Pancreas (tissue), 10 donors: ENCODE measurements around the gene SH3TC1. TPM values are rescaled to one million over a fixed set of nuclear protein-coding genes. Genes with fewer than 3 reads are reported as not detected.

Experiments
- ATAC-seq, 4 donors: fragments of 200-7000 bp; cut with Tn5 transposase; one replicate each; pipeline versions ENCODE4 v1.8.0 to v1.9.1; 2020; ENCODE audit warnings: mild to moderate bottlenecking in 4 of 4, moderate library complexity in 4 of 4
- DNase-seq, 6 donors: peaks; one replicate each; pipeline ENCODE4 v3.0.0-alpha.2; 2020
- FAIRE-seq: peaks from 2 replicates; lab custom pipeline; 2012; peaks lifted over from hg19 to GRCh38; lab: Jason Lieb, UNC
- H3K27ac ChIP-seq, 4 donors: fragments of 200-600 bp; sonication (generic); 1 replicate in 3 of 4; 2 replicates in 1 of 4; pipeline versions ENCODE4 v1.5.0 to v1.8.0; 2020
- H3K27me3 ChIP-seq, 4 donors: fragments of 200-600 bp; one replicate each; pipeline ENCODE4 v1.8.0; 2021
- H3K36me3 ChIP-seq, 3 donors: fragments of 200-600 bp; sonication (generic) in 1 of 3; one replicate each; pipeline versions ENCODE4 v1.5.0 to v1.8.0; 2020 to 2021
- H3K4me1 ChIP-seq, 3 donors: fragments of 200-600 bp; one replicate each; pipeline ENCODE4 v1.8.0; 2021
- H3K4me3 ChIP-seq, 4 donors: fragments of 200-600 bp; sonication (generic) in 2 of 4; one replicate each; pipeline versions ENCODE4 v1.5.0 to v1.8.0; 2020 to 2021
- H3K9me3 ChIP-seq, 4 donors: fragments of 200-600 bp; one replicate each; pipeline ENCODE4 v1.8.0; 2021
- WGBS, 2 donors: extraction: QIAGEN DNeasy Blood & Tissue Kit; methylation state at CpG; one replicate each; pipeline ENCODE4 v1.1.7; 2013; 5-methylcytosine and 5-hydroxymethylcytosine counted together
- intact Hi-C, 3 donors: fragments of 100-400 bp; cut with DNase I; formaldehyde crosslinking; loops; one replicate each; pipeline versions ENCODE4 v1.11.1 to v1.14.2; 2022
- polyA plus RNA-seq, 2 donors: library from polyadenylated mRNA; stranded (reverse); fragments of 200-250 nt; gene quantifications; one replicate each; pipeline ENCODE4 v1.2.3, GENCODE V29; 2013
- total RNA-seq, 6 donors: library from RNA; stranded (reverse); fragmentation: NEBNext Ultra II Directional in 4 of 6; extraction: Animal tissue kit (Norgen Biotek cat#: 25700) in 4 of 6; gene quantifications; one replicate each; pipeline versions ENCODE4 v1.2.1 to v1.2.4, GENCODE V29; 2021 to 2023
- TF ChIP-seq, protein P1 (sequence below), 4 donors: fragments of 200-600 bp; sonication (generic) in 3 of 4; IDR thresholded peaks; one replicate each; pipeline versions ENCODE4 v1.5.0 to v1.8.0; 2021; ENCODE audit warnings: antibody characterized with exemption in 4 of 4
- donor health status: healthy with polysubstance abuse.
- donor health status: DM: no; HTN: no; CAD: no; lungs with moderate emphysema.
- donor health status: DM: no; HTN: no; CAD: no.
- donor health status: control.
- donor health status: control.
- donor health status: Bipolar disorder and iron deficiency.
- donor health status: DM: yes; HTN: yes; CAD: no.
- donor health status: DM: no; HTN: no; CAD: no.
- donor health status: DM: no; HTN: no; CAD: no.
- donor health status: DM: yes; HTN: yes; CAD: no.

SH3TC1 gene
- total and polyA plus RNA-seq, 8 donors = 12.5 to 28.0 (median 19.6) TPM

DNA sequence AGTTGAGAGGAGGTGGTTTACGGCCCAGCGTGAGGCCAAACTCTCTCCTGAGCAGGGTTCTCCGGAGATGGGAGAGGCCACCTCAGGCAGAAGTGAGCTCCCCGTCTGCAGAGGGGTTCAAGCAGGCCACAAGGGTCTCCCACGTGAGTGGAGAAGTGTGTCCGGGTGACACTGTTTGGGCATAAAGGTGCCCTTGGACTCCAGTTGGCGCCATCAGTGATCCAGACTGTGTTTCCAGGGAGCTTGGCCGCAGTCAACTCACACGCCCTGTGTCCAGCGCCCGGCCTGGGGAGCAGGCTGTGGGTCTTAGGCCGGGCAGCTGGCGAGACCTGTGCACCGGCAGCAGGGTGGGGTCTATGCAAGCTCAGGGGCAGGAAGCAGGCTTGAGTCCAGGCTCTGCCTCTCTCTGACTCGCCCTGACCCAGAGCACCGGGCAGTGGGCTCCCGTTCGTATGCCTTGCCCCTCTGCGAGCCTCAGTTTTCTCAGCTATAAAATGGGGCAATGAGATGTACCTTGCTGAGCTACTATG, 45.9 kb downstream of the SH3TC1 start:
- TF ChIP-seq, protein P1, sequence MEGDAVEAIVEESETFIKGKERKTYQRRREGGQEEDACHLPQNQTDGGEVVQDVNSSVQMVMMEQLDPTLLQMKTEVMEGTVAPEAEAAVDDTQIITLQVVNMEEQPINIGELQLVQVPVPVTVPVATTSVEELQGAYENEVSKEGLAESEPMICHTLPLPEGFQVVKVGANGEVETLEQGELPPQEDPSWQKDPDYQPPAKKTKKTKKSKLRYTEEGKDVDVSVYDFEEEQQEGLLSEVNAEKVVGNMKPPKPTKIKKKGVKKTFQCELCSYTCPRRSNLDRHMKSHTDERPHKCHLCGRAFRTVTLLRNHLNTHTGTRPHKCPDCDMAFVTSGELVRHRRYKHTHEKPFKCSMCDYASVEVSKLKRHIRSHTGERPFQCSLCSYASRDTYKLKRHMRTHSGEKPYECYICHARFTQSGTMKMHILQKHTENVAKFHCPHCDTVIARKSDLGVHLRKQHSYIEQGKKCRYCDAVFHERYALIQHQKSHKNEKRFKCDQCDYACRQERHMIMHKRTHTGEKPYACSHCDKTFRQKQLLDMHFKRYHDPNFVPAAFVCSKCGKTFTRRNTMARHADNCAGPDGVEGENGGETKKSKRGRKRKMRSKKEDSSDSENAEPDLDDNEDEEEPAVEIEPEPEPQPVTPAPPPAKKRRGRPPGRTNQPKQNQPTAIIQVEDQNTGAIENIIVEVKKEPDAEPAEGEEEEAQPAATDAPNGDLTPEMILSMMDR (IDR thresholded peaks at IDR 0.05) = no peak
- 89 to 95% methylated on average over 19 of the region's 19 CpGs for WGBS, 2 donors
- intact Hi-C loops = loop anchor here in 2 of 3 donors (5.0 kb wide), 1 partner anchor 162 kb away; no protein-coding TSS in a partner anchor
- no peaks in the 10 kb centered on the region for H3K4me1 ChIP-seq
- H3K27me3 ChIP-seq = no peaks in the 10 kb centered on the region
- FAIRE-seq (no peak), ATAC-seq (no peak), DNase-seq (peak in 1 of 6 donors; percentile 44)
- H3K36me3 ChIP-seq = no peaks in the 10 kb centered on the region
- no peaks in the 10 kb centered on the region for H3K9me3 ChIP-seq
- no peak overlapping the region for H3K27ac ChIP-seq
- H3K4me3 ChIP-seq = no peak overlapping the region

DNA sequence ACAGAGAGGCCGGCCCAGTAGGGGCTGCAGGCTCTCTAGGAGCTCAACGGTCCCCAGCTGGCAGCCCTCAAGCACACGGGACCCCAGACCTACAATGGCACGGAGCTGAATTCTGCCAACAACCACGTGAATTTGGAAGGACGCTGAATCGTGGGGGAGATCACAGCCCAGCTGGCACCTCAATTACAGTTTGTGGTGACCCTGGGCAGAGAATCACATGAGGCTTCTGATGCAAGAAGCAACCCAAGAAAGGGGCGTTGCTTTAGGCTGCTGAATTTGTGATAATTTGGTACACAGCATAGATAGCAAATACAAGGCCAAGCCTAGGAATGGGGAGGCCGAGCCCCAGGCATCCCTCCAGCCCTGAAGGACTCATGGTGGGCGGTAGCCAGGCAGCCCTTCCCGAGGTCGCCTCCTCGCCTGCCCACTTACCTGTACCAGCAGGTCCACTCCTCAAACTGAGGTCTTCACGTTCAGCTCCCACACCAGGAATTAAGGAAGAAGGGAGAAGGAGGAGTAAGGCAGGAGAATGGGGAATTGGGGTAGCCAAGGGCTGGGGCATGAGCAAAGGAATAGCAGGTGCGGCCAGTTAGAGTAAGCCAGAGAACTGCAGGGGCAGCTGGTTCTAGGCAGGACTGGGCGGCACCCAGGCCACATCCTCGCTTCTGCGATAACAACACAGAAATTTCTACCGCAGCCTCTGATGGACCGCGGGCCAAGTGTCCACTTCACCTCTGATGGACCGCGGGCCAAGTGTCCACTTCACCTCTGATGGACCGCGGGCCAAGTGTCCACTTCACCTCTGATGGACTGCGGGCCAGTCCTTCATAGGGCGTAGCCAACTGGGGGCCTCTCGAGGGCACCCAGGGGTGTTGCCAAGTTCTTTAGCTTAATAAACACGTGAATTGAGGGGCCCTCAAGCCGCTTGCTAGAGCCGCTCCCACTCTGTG, 47.1 kb downstream of the SH3TC1 start:
- H3K27ac ChIP-seq = no peak overlapping the region
- TF ChIP-seq, protein P1 (IDR thresholded peaks at IDR 0.05) = no peak
- peak in 1 of 6 donors; percentile 24 for DNase-seq
- H3K4me1 ChIP-seq = no peaks in the 10 kb centered on the region
- FAIRE-seq = no peak
- H3K4me3 ChIP-seq = no peak overlapping the region
- H3K9me3 ChIP-seq = no peaks in the 10 kb centered on the region
- H3K36me3 ChIP-seq = no peaks in the 10 kb centered on the region
- intact Hi-C loops = no loop called here
- no peak for ATAC-seq
- WGBS, 2 donors = 79 to 87% methylated on average over 31 of the region's 31 CpGs
- H3K27me3 ChIP-seq = no peaks in the 10 kb centered on the region

DNA sequence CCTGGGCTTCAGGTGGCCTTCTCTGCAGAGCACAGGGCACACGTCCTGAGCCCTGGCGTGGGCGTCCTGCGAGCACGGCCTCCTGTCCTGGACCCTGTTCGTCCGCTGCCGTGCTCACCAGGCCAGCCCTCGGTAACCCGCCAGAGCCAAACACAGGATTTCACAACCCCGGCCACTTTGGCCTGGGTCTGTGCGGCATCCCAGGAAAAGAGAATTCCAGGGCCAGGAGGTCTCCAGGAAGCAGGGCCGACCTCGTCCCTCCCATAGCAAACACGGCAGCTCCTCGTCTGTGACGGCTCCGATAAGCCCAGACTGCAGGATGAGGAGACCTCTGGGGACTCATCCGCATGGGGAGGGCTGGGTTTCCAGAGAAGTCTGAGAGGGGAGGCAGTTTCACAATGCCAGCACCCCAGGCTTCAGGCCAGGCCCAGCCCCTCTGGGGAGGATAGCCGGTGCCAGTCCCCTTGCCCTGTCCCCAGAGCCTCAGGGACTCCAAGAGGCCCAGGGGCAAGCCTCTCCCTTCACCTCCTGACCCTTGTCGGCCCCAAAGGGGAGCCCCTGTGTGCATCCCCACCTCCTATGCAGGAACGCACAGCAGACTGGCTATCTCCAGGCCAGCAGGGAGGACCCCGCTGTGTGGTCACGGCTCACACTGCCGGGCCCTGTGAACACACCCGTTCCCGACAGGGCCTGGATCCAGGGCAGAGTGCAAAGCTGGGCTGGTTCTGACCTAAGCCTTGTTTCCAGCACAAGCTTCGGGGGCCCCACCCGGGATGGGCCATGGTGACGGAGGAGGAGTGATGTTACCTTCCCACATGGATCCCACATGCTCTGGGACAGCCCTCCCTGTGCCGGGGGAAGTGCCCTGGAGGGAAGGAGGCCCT, 48.2 kb downstream of the SH3TC1 start:
- DNase-seq = peak in 2 of 6 donors; percentile 15 to 65
- Histone ChIP-seq H3K27ac (no peak overlapping the region), H3K4me3 (no peak overlapping the region), H3K9me3 (no peaks in the 10 kb centered on the region), H3K27me3 (no peaks in the 10 kb centered on the region), H3K36me3 (no peaks in the 10 kb centered on the region), H3K4me1 (no peaks in the 10 kb centered on the region)
- peak in 2 of 4 donors; percentile 56 to 60 for ATAC-seq
- TF ChIP-seq, protein P1 (IDR thresholded peaks at IDR 0.05) = no peak
- intact Hi-C loops = no loop called here
- 69 to 80% methylated on average over 31 of the region's 31 CpGs for WGBS, 2 donors
- FAIRE-seq = no peak

DNA sequence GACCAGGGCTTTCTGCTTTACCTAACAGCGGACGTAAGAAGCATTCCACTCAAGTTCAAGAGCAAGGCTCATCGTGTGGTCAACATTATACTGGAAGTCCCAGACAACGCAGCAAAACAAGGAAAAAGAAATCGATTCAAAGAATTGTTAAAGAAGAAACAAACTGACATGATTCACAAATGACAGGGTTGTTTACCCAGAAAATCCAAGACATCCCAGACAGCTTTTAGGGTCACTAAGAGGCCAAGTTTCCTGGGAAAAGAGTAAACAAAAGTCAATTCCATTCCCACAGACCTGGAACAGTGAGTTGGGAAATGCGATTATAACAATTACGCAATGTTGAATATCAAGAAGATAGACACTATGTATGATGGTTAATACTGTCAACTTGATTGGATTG, 49.0 kb downstream of the SH3TC1 start:
- H3K36me3 ChIP-seq = no peaks in the 10 kb centered on the region
- TF ChIP-seq, protein P1 (IDR thresholded peaks at IDR 0.05) = no peak
- FAIRE-seq (no peak), ATAC-seq (no peak), DNase-seq (no peak)
- WGBS, 2 donors = 66 to 71% methylated on average over 7 of the region's 7 CpGs
- no peaks in the 10 kb centered on the region for H3K9me3 ChIP-seq
- intact Hi-C loops = no loop called here
- H3K4me3 ChIP-seq = no peak overlapping the region
- no peaks in the 10 kb centered on the region for H3K27me3 ChIP-seq
- no peaks in the 10 kb centered on the region for H3K4me1 ChIP-seq
- H3K27ac ChIP-seq = no peak overlapping the region
